Cardiac septum (tissue), 1 donor: Measurements from ENCODE around the gene IRF8. TPM values are rescaled to one million over a fixed set of nuclear protein-coding genes. Genes with fewer than 3 reads are reported as not detected.

Experiments used
- DNase-seq: peaks from one replicate; pipeline ENCODE4 v3.0.0-alpha.2; 2020; ENCODE audit warnings: low spot score
- intact Hi-C: fragments of 100-400 bp; cut with DNase I; formaldehyde crosslinking; loops from one replicate; pipeline ENCODE4 v1.14.0; 2022
- microRNA-seq: library from miRNA; unstranded; fragments of <30 nt; microRNA quantifications from one replicate; pipeline ENCODE4 v1.2.0, GENCODE V29; 2020
- total RNA-seq: library from RNA; stranded (reverse); fragmentation: NEBNext Ultra II Directional; extraction: Animal tissue kit (Norgen Biotek cat#: 25700); gene quantifications from one replicate; pipeline ENCODE4 v1.2.1, GENCODE V29; 2021
- donor health status: DM: no; HTN: no; CAD: no.

The IRF8 gene
- total RNA-seq, 1 donor from 2014 or later = 1.6 TPM

DNA sequence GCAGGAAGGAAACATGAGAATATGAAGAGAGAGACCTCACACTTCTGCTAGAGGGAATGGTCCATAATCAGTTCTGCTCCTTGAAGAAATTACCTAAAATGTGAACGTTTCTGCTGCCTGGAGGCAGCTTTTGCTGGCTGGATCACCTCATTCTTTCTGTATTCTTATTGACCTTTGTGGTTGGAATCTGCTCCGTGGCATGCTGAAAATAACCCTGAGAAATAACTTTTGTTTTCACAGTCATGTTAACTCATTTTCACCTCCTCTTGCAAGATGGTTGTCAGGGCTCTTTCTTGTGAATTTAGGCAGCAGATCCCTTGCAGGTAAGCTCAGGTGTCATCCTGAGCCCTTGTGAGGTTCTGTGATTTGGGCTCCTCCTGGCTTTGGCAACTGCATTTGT lies 70.2 kb downstream of the IRF8 start:
- no peak for DNase-seq
- intact Hi-C loops = no loop called here

DNA sequence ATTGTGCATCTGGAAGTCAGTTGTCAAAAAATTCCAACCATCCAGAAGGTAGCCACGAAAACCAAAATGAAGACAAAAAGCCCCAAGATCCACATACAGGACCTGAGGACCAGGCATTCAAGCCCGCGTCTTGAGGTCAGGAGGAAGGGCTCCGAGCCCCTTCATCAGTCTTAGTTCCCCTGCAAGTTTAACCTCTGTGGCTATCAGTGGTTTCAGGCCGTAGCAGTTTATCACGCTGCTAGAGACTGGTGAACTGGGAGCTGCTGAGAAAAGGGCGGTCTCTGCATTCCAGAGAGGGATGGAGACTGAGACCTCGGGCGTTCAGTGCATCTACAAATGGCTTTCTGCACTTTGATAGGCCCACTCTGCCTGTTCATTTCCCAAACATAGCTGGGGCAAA lies 70.6 kb downstream of the IRF8 start:
- no peak for DNase-seq

DNA sequence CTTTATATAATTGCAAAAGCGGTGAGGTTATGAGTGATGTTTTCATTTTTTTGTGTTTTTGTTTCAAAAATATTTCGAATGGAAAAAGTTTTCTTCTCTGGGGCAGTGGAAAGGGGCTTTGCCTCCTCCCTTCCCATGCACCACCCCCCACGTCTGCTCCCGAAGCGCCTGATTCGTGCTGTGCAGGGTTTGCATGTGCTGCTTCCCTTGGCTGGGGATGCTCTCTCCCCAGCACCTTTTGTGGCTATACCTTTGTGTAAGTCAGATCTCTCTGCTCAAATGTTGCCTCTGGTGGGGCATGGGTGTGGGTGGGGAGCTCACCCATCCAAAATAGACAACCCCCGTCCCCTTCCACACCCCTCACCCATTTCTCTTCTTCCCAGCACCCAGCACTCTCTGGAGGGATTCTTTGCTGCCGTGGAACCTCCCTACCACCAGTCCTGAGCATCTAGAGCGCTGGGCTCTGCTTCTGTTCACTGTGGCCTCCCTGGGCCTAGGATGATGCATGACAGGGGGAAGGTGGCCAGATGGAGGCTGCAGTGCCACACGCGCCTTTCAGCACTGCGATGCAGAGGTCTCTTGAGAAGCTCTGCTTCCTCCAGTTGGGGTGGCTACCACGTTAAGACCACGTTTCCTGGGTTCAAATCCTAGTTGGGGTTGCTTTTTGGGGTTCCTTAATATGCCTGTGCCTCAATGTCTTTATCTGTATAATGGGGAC lies 71.2 kb downstream of the IRF8 start:
- intact Hi-C loops = no loop called here
- no peak for DNase-seq

More for the DNA sequence above, 70.6 kb downstream of the IRF8 start:
- intact Hi-C loops = no loop called here

GRCh38 chr16:85970738-85971137 lies 71.8 kb downstream of the IRF8 start:
- intact Hi-C loops = no loop called here
- DNase-seq = no peak

Small RNAs within 50 kb of the gene (microRNA-seq; reads per million reads assigned to microRNA genes)
- not detected for gene MIR6774

Other genes starting within 250 kb of the IRF8 start
- gene GINS2, start 210.2 kb upstream of the IRF8 start, total RNA-seq = 0.38 TPM
- 0.51 TPM for gene C16orf74, start 148.1 kb upstream of the IRF8 start, total RNA-seq
- gene EMC8, start 99.6 kb upstream of the IRF8 start, total RNA-seq = 20.3 TPM
- 1,440 TPM for gene COX4I1, start 99.5 kb upstream of the IRF8 start, total RNA-seq